ENCODE measurements around the gene LMNTD2. TPM values are rescaled to one million over a fixed set of nuclear protein-coding genes. Genes with fewer than 3 reads are reported as not detected.

Gene LMNTD2
- total and polyA plus RNA-seq, 4 donors = 1.4 to 1.9 (median 1.8) TPM

DNA sequence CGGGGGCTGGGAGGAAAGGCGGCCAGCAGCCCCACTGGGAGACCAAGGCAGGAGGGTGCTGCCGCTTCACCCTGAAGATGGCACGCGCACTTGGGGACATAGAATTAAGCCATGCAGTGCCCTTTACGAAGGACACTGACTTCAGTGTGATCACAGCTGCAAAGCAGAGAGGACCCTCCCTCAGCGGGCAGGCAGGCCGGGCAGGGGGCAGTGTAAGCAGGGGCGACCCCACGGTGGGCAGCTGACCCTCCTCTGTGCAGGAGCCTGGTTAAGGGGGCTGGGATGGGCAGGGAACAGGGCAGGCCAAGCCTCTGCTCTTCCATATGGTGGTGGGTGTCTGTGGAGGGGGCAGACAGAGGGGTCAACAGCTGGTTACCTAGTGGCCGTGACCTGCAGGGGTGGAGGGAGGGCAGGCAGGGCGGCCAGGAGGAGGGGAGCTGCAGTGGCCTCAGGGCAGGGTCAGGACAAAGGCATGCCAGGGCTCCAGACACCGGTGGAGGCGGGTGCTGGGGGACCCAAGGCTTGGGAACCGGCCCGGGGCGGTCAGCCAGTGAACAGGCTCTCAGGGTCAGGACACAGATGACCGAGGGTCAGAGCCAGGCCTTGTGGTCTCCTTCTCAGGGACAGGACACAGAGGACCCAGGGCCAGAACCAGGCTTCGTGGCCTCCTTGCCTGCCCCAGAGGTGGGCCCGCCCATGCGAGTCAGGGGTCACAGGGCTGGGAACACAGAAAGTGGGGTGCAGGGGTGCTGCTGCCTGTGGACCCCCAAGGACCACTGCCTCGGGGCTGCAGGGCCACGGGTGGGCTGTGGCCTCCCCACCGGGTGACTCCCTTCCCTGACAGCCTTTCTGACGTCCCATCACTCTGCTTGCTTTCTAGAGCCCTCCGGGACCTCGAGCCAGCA lies 7.2 kb downstream of the LMNTD2 start:
- intact Hi-C loops (cut with DNase I) = loop anchor here in 1 of 2 donors (10.0 kb wide), 1 partner anchor 221 kb away; the partner anchor contains the start of gene GATD1
- Histone ChIP-seq H3K27ac (ENCODE audit: low read depth in 1 of 2, low read length in 2 of 2) (no peak overlapping the region), H3K9me3 (ENCODE audit: control insufficient read depth, low read length) (no peaks in the 10 kb centered on the region), H3K27me3 (ENCODE audit: control insufficient read depth in 1 of 2, insufficient read depth in 2 of 2, low read length in 1 of 2) (no peaks in the 10 kb centered on the region), H3K4me1 (ENCODE audit: control insufficient read depth in 1 of 2, insufficient read depth in 2 of 2, low read length in 2 of 2) (no peaks in the 10 kb centered on the region), H3K36me3 (ENCODE audit: control insufficient read depth in 1 of 2, insufficient read depth in 2 of 2, low read length in 1 of 2) (no peaks in the 10 kb centered on the region), H3K4me3 (ENCODE audit: low read length in 2 of 2) (no peak overlapping the region)
- DNase-seq (no peak), ATAC-seq (ENCODE audit: low FRiP score) (no peak)
- WGBS, 2 donors = 79 to 82% methylated on average over 27 of the region's 27 CpGs

DNA sequence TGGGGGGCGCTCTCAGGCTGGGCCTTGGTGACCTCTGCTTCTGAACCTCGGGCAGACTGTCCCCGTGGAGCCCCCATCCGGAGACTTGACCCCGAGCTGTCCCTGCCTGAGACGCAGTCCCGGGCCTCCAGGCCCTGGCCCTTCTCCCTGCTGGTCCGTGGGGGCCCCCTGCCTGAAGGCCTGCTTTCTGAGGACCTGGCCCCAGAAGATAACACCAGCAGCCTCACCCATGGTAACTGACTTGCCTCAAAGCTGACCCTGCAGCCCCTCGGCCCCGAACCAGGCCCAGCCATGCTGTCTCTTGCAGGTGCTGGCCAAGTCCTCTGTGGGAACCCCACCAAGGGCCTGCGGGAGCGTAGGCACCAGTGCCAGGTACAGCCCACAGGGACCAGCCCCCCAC lies 8.9 kb downstream of the LMNTD2 start:
- no peaks in the 10 kb centered on the region for H3K9me3 ChIP-seq (ENCODE audit: control insufficient read depth, low read length)
- ATAC-seq (ENCODE audit: low FRiP score) = no peak
- 81 to 85% methylated on average over 12 of the region's 12 CpGs for WGBS, 2 donors
- no peak overlapping the region for H3K27ac ChIP-seq (ENCODE audit: low read depth in 1 of 2, low read length in 2 of 2)
- no peak for DNase-seq
- no peaks in the 10 kb centered on the region for H3K27me3 ChIP-seq (ENCODE audit: control insufficient read depth in 1 of 2, insufficient read depth in 2 of 2, low read length in 1 of 2)
- H3K36me3 ChIP-seq (ENCODE audit: control insufficient read depth in 1 of 2, insufficient read depth in 2 of 2, low read length in 1 of 2) = no peaks in the 10 kb centered on the region
- no peak overlapping the region for H3K4me3 ChIP-seq (ENCODE audit: low read length in 2 of 2)
- H3K4me1 ChIP-seq (ENCODE audit: control insufficient read depth in 1 of 2, insufficient read depth in 2 of 2, low read length in 2 of 2) = no peaks in the 10 kb centered on the region
- intact Hi-C loops (cut with DNase I) = loop anchor here in 1 of 2 donors (10.0 kb wide), 1 partner anchor 223 kb away; the partner anchor contains the start of gene GATD1

DNA sequence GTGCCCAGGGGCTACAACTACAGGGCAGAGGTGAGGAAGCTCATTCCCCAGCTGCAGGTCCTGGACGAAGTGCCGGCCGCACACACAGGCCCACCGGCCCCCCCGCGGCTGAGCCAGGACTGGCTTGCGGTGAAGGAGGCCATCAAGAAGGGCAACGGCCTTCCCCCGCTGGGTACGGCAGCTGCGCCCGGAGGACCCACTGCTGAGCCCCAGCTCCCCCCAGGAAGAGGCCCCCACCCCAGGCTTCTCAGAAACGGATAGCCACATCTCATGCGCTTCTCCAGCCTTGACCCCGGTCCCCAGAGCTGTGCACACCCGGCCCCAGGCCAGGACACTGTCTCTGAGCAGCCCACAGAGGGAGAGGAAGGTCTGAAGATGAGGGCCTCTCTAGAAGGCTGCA lies 9.4 kb downstream of the LMNTD2 start:
- ATAC-seq (ENCODE audit: low FRiP score) (no peak), DNase-seq (no peak)
- no peaks in the 10 kb centered on the region for H3K9me3 ChIP-seq (ENCODE audit: control insufficient read depth, low read length)
- 80 to 87% methylated on average over 10 to 16 of the region's 16 CpGs for WGBS, 2 donors
- H3K4me1 ChIP-seq (ENCODE audit: control insufficient read depth in 1 of 2, insufficient read depth in 2 of 2, low read length in 2 of 2) = no peaks in the 10 kb centered on the region
- intact Hi-C loops (cut with DNase I) = loop anchor here in 1 of 2 donors (10.0 kb wide), 1 partner anchor 224 kb away; the partner anchor contains the start of gene GATD1
- H3K27me3 ChIP-seq (ENCODE audit: control insufficient read depth in 1 of 2, insufficient read depth in 2 of 2, low read length in 1 of 2) = no peaks in the 10 kb centered on the region
- no peak overlapping the region for H3K27ac ChIP-seq (ENCODE audit: low read depth in 1 of 2, low read length in 2 of 2)
- H3K4me3 ChIP-seq (ENCODE audit: low read length in 2 of 2) = no peak overlapping the region
- no peaks in the 10 kb centered on the region for H3K36me3 ChIP-seq (ENCODE audit: control insufficient read depth in 1 of 2, insufficient read depth in 2 of 2, low read length in 1 of 2)

- WGBS, 2 donors = 88 to 91% methylated on average over 5 of the region's 5 CpGs
- H3K27ac ChIP-seq (ENCODE audit: low read depth in 1 of 2, low read length in 2 of 2) = no peak overlapping the region
- ATAC-seq (ENCODE audit: low FRiP score) (no peak), DNase-seq (no peak)
- H3K27me3 ChIP-seq (ENCODE audit: control insufficient read depth in 1 of 2, insufficient read depth in 2 of 2, low read length in 1 of 2) = no peaks in the 10 kb centered on the region
- no peaks in the 10 kb centered on the region for H3K36me3 ChIP-seq (ENCODE audit: control insufficient read depth in 1 of 2, insufficient read depth in 2 of 2, low read length in 1 of 2)
- H3K4me1 ChIP-seq (ENCODE audit: control insufficient read depth in 1 of 2, insufficient read depth in 2 of 2, low read length in 2 of 2) = no peaks in the 10 kb centered on the region
- no peaks in the 10 kb centered on the region for H3K9me3 ChIP-seq (ENCODE audit: control insufficient read depth, low read length)
- H3K4me3 ChIP-seq (ENCODE audit: low read length in 2 of 2) = no peak overlapping the region
- intact Hi-C loops (cut with DNase I) = loop anchor here in 1 of 2 donors (10.0 kb wide), 1 partner anchor 224 kb away; the partner anchor contains the start of gene GATD1
Observed at GRCh38 chr11:550746-551085, 9.8 kb downstream of the LMNTD2 start.

DNA sequence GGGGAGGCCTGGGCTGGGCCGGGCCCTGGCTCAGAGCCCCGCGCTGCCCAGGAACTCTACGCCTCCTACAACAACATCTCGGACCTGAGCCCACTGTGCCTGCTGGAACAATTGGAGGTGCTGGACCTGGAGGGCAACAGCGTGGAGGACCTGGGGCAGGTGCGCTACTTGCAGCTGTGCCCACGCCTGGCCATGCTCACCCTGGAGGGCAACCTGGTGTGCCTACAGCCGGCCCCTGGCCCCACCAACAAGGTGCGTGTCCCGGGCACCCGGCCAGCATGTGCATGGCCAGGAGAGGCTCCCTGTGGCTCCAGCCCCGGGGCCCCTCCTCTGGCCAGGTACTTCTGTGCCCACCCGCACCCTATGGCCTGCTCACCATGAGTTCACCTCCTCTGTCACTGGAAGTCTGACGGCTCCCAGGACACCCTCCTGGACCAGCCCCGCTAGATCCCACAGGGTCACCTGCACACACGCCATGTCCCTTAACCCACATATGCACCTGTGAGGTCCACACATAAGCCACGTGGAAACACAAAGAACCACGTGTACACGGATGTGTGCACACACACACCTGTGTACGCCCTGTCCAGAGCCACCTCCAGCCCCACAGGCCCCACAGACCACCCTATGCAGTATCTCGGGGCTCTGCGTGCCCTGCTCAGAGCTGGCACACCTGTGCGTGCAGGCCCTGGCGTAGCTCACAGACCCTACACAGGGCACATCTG lies 10.4 kb downstream of the LMNTD2 start:
- ATAC-seq (ENCODE audit: low FRiP score) (no peak), DNase-seq (no peak)
- no peaks in the 10 kb centered on the region for H3K36me3 ChIP-seq (ENCODE audit: control insufficient read depth in 1 of 2, insufficient read depth in 2 of 2, low read length in 1 of 2)
- intact Hi-C loops (cut with DNase I) = loop anchor here in 1 of 2 donors (10.0 kb wide), 1 partner anchor 225 kb away; the partner anchor contains the start of gene GATD1
- no peak overlapping the region for H3K27ac ChIP-seq (ENCODE audit: low read depth in 1 of 2, low read length in 2 of 2)
- 94 to 95% methylated on average over 25 of the region's 25 CpGs for WGBS, 2 donors
- H3K4me1 ChIP-seq (ENCODE audit: control insufficient read depth in 1 of 2, insufficient read depth in 2 of 2, low read length in 2 of 2) = no peaks in the 10 kb centered on the region
- no peaks in the 10 kb centered on the region for H3K27me3 ChIP-seq (ENCODE audit: control insufficient read depth in 1 of 2, insufficient read depth in 2 of 2, low read length in 1 of 2)
- H3K9me3 ChIP-seq (ENCODE audit: control insufficient read depth, low read length) = no peaks in the 10 kb centered on the region
- H3K4me3 ChIP-seq (ENCODE audit: low read length in 2 of 2) = no peak overlapping the region

GRCh38 chr11:548700-549603 lies 11.6 kb downstream of the LMNTD2 start:
- Histone ChIP-seq H3K9me3 (ENCODE audit: control insufficient read depth, low read length) (no peaks in the 10 kb centered on the region), H3K36me3 (ENCODE audit: control insufficient read depth in 1 of 2, insufficient read depth in 2 of 2, low read length in 1 of 2) (no peaks in the 10 kb centered on the region), H3K27ac (ENCODE audit: low read depth in 1 of 2, low read length in 2 of 2) (no peak overlapping the region), H3K4me3 (ENCODE audit: low read length in 2 of 2) (no peak overlapping the region), H3K27me3 (ENCODE audit: control insufficient read depth in 1 of 2, insufficient read depth in 2 of 2, low read length in 1 of 2) (no peaks in the 10 kb centered on the region), H3K4me1 (ENCODE audit: control insufficient read depth in 1 of 2, insufficient read depth in 2 of 2, low read length in 2 of 2) (no peaks in the 10 kb centered on the region)
- WGBS, 2 donors = 83 to 86% methylated on average over 32 of the region's 32 CpGs
- ATAC-seq (ENCODE audit: low FRiP score) (no peak), DNase-seq (no peak)
- intact Hi-C loops (cut with DNase I) = no loop called here

GRCh38 chr11:545171-545570 lies 15.4 kb downstream of the LMNTD2 start:
- Histone ChIP-seq H3K9me3 (ENCODE audit: control insufficient read depth, low read length) (no peaks in the 10 kb centered on the region), H3K36me3 (ENCODE audit: control insufficient read depth in 1 of 2, insufficient read depth in 2 of 2, low read length in 1 of 2) (no peaks in the 10 kb centered on the region), H3K4me3 (ENCODE audit: low read length in 2 of 2) (no peak overlapping the region), H3K27ac (ENCODE audit: low read depth in 1 of 2, low read length in 2 of 2) (no peak overlapping the region), H3K27me3 (ENCODE audit: control insufficient read depth in 1 of 2, insufficient read depth in 2 of 2, low read length in 1 of 2) (no peaks in the 10 kb centered on the region), H3K4me1 (ENCODE audit: control insufficient read depth in 1 of 2, insufficient read depth in 2 of 2, low read length in 2 of 2) (no peaks in the 10 kb centered on the region)
- DNase-seq (peak in 1 of 2 donors; percentile 43), ATAC-seq (ENCODE audit: low FRiP score) (no peak)
- intact Hi-C loops (cut with DNase I) = no loop called here
- 81 to 86% methylated on average over 10 to 11 of the region's 11 CpGs for WGBS, 2 donors

GRCh38 chr11:544817-545166 lies 15.7 kb downstream of the LMNTD2 start:
- no peak for DNase-seq
- ATAC-seq (ENCODE audit: low FRiP score) = no peak
- H3K27me3 ChIP-seq (ENCODE audit: control insufficient read depth in 1 of 2, insufficient read depth in 2 of 2, low read length in 1 of 2) = no peaks in the 10 kb centered on the region
- intact Hi-C loops (cut with DNase I) = no loop called here
- no peak overlapping the region for H3K27ac ChIP-seq (ENCODE audit: low read depth in 1 of 2, low read length in 2 of 2)
- H3K9me3 ChIP-seq (ENCODE audit: control insufficient read depth, low read length) = no peaks in the 10 kb centered on the region
- H3K4me3 ChIP-seq (ENCODE audit: low read length in 2 of 2) = no peak overlapping the region
- H3K4me1 ChIP-seq (ENCODE audit: control insufficient read depth in 1 of 2, insufficient read depth in 2 of 2, low read length in 2 of 2) = no peaks in the 10 kb centered on the region
- H3K36me3 ChIP-seq (ENCODE audit: control insufficient read depth in 1 of 2, insufficient read depth in 2 of 2, low read length in 1 of 2) = no peaks in the 10 kb centered on the region
- WGBS, 2 donors = 77 to 91% methylated on average over 5 of the region's 5 CpGs

Measured in aorta (tissue), 5 donors.